Fibroblast of pulmonary artery (primary cell): ENCODE data around the gene LDLRAD4.

Source experiments
- DNase-seq: peaks from one replicate; pipeline ENCODE4 v3.0.0-alpha.2; 2010; ENCODE audit warnings: low read depth
- H3K4me3 ChIP-seq: replicated peaks from 2 replicates; pipeline ENCODE4 v1.5.1; 2011; ENCODE audit warnings: low read depth, mild to moderate bottlenecking, control low read depth, low read length, moderate library complexity
- TF ChIP-seq, protein P1 (sequence below): IDR thresholded peaks from 2 replicates; pipeline ENCODE4 v1.5.1; 2011; ENCODE audit warnings: mild to moderate bottlenecking, control low read depth, low read length, inconsistent platforms; ENCODE audit errors: missing control alignments

The LDLRAD4 gene

DNA sequence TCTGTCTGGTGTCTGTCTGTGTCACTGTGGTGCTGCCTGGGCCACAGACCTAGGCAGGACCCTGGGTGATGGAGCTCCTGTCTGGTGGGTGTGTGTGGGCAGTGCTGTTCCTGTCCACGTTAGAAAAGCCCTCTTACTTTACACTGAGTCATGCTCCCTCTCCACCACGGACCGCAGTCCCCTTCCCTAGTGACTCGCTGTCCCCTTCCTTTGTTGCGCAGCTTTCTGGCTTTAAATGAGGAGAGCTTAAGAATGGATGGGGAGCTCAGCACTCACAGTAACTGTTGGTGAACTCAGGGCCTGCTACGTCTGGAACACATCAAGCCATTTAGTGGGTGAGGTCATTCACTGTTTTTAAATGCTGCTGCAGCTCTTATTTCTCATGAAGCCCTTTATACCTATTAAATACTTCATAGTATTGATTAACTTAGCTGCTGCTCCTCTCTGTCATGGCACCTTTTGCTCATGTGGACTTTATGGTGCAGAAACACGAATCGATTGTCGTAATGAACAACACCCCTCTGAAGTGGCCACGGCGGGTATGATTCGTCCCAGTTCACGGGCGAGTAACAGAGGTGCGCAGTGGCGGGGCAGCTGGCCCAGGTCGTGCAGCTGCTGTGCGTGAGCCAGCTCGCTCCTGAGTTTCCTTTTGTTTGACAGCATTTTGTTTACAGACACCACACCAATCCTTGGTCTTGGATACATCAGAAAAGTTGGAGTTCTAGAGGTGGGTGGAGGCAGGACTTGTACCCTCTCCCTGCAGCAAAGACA lies 100.4 kb downstream of the LDLRAD4 start:
- TF ChIP-seq, protein P1, sequence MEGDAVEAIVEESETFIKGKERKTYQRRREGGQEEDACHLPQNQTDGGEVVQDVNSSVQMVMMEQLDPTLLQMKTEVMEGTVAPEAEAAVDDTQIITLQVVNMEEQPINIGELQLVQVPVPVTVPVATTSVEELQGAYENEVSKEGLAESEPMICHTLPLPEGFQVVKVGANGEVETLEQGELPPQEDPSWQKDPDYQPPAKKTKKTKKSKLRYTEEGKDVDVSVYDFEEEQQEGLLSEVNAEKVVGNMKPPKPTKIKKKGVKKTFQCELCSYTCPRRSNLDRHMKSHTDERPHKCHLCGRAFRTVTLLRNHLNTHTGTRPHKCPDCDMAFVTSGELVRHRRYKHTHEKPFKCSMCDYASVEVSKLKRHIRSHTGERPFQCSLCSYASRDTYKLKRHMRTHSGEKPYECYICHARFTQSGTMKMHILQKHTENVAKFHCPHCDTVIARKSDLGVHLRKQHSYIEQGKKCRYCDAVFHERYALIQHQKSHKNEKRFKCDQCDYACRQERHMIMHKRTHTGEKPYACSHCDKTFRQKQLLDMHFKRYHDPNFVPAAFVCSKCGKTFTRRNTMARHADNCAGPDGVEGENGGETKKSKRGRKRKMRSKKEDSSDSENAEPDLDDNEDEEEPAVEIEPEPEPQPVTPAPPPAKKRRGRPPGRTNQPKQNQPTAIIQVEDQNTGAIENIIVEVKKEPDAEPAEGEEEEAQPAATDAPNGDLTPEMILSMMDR, result no peak
- no peak overlapping the region for H3K4me3 ChIP-seq
- DNase-seq, result no peak

DNA sequence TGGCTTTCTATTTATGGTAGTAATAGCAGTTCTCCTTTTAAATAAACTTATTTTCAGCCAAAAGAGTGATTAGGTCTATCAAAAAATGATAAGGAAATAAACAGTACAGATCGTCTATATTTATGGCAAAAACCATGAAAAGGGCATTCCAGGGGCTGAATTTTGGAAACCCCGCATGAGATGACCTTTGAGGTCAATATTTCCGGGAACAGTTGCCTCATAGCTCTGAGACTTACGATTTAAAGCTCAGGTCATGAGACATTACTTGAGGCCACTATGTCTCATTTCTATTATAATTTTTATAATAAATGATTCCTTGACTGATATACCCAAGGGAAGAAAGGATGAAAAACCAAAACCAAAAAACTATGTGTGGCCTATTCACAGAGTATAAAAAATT lies 101.1 kb downstream of the LDLRAD4 start:
- DNase-seq, result no peak
- no peak overlapping the region for H3K4me3 ChIP-seq
- TF ChIP-seq, protein P1, result no peak

DNA sequence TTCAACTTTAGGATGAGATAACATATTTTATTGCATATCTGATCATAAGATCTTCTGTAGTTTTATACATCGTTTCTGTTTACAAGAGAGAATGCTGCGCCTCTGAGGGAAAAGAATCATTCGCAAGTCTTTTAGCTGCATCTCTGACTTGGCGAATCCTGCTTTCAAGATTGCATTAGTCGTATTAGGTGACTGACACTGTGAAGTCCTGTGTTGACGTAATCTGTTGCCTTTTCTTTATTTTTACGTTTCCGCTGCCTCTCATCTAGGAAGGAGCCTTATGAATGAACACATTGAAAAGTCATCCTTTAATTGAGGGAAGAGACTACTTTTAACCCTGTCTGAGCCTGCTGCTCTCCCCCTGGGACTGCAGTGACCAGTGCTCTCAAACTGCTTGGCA lies 101.5 kb downstream of the LDLRAD4 start:
- TF ChIP-seq, protein P1, result no peak
- H3K4me3 ChIP-seq, result no peak overlapping the region
- no peak for DNase-seq

GRCh38 chr18:13320891-13321425 lies 102.4 kb downstream of the LDLRAD4 start:
- H3K4me3 ChIP-seq, result no peak overlapping the region
- no peak for DNase-seq
- TF ChIP-seq, protein P1, result no peak

DNA sequence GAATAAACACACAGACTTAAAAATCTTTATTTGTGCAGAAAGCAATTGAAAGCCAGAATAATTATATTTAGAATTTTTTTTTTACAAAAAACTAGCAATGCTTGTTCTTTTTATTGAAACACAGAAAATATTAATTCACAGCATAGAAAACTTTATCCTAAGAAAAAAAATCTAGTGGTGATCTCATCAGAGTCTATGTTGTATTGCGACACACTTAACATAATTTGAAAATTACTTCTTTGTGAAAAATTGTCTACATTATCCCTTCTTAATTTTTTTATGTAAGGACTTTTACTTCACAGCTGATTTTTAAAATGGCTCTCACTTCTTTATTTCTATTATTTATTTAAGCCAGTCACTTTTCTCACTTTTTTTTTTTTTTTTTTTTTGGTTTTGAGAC lies 103.4 kb downstream of the LDLRAD4 start:
- DNase-seq, result peak; percentile 3
- H3K4me3 ChIP-seq, result no peak overlapping the region
- TF ChIP-seq, protein P1, result no peak

DNA sequence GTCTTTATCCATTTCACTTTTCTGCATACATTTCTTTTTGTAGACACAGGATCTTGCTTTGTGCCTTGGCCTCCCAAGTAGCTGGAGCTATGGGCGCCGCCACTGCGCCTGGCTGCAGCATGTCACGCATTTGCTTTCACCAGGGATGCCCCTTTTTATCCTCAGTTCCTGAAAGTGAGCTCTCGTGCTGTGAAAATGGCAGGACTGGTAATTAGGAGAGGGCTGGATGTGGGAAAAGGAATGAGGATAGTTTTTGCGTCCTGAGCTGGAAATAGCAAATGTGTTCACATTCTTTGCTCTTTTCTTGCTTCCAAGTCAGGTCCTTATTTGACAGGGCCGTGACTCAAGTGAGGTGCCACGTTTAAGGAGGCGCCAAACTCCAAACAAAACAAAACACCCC lies 104.6 kb downstream of the LDLRAD4 start:
- TF ChIP-seq, protein P1, result no peak
- DNase-seq, result no peak
- no peak overlapping the region for H3K4me3 ChIP-seq

- TF ChIP-seq, protein P1, result no peak
- no peak overlapping the region for H3K4me3 ChIP-seq
- DNase-seq, result no peak
These were observed 106.3 kb downstream of the LDLRAD4 start for GRCh38 chr18:13324880-13325279.
